Subcutaneous adipose tissue (tissue), 4 donors: ENCODE measurements around the gene TMEM33. TPM values are rescaled to one million over a fixed set of nuclear protein-coding genes. Genes with fewer than 3 reads are reported as not detected.

ENCODE experiments used
- total RNA-seq, 4 donors: library from RNA; depleted of rRNA; stranded (reverse); fragments of >200 nt; gene quantifications; one replicate each; pipeline ENCODE4 v1.1.0, GENCODE V29; 2016
- TF ChIP-seq, protein P1 (sequence below): fragments of 450-650 bp; IDR thresholded peaks from one replicate; pipeline ENCODE4 v1.5.1; 2016; ENCODE audit warnings: low read depth, mild to moderate bottlenecking, control low read depth, antibody characterized with exemption, moderate library complexity

The TMEM33 gene
- total RNA-seq, 4 donors from 2014 or later = 29.0 to 51.5 (median 39.3) TPM

DNA sequence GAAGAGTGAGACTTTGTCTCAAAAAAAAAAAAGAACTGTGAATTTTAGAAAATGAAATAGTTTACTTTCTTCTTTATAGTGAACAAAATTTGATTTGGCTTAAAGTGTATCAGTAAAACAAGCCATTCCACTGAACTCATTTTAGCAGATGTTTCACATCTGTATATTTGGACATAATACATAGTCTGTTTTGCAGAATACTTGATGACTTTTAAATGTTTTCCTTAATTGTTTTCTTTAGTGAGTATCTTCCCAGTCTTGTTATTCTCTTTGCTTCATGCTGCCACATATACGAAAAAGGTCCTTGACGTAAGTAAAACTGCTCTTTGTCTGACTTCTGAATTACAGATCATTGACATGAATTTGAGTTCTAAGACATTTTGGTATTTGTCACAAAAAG, 8.3 kb downstream of the TMEM33 start:
- TF ChIP-seq, protein P1, sequence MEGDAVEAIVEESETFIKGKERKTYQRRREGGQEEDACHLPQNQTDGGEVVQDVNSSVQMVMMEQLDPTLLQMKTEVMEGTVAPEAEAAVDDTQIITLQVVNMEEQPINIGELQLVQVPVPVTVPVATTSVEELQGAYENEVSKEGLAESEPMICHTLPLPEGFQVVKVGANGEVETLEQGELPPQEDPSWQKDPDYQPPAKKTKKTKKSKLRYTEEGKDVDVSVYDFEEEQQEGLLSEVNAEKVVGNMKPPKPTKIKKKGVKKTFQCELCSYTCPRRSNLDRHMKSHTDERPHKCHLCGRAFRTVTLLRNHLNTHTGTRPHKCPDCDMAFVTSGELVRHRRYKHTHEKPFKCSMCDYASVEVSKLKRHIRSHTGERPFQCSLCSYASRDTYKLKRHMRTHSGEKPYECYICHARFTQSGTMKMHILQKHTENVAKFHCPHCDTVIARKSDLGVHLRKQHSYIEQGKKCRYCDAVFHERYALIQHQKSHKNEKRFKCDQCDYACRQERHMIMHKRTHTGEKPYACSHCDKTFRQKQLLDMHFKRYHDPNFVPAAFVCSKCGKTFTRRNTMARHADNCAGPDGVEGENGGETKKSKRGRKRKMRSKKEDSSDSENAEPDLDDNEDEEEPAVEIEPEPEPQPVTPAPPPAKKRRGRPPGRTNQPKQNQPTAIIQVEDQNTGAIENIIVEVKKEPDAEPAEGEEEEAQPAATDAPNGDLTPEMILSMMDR = no peak

DNA sequence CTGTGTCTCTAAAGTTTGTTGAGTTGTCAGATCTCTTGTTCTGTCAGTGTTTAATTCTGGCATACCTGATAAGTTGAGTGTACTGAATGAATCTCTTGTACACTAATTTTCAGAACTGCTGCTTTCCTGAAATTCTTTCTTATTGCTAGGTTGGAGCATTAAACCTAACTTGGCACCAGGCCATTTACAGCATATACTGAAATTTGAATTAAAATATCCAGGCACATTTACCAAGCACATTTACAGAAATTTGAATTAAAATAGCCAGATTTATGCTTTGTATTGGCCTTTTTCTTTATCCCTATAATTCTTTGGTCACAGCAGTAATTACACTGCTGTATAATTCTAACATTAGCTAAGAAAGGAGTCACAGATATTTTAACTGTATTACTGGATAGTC, 8.9 kb downstream of the TMEM33 start:
- TF ChIP-seq, protein P1 = no peak

GRCh38 chr4:41949531-41949930, 14.3 kb downstream of the TMEM33 start:
- TF ChIP-seq, protein P1 = no peak

GRCh38 chr4:41957634-41958033, 22.4 kb downstream of the TMEM33 start:
- TF ChIP-seq, protein P1 = no peak

- TF ChIP-seq, protein P1 = no peak
Observed at GRCh38 chr4:41963105-41963504, 27.9 kb downstream of the TMEM33 start.

- TF ChIP-seq, protein P1 = no peak
Observed at GRCh38 chr4:41964401-41964800, 29.2 kb downstream of the TMEM33 start.

DNA sequence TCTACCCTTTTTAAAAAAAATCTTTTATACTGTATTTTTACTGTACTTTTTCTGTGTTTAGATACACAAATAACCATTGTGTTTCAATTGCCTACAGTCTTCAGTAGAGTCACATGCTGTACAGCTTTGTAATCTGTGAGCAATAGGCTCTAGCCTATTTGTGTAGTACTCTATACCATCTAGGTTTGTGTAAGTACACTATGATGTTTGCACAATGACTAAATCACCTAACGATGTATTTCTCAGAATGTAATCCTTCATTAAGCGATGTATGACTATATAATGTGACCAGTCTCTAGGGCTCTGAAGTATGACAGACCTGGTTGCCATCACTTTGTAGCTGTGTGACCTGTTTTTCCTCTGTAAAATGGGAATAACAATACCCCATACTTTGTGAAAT, 32.2 kb downstream of the TMEM33 start:
- TF ChIP-seq, protein P1 = no peak

GRCh38 chr4:41969671-41970070, 34.4 kb downstream of the TMEM33 start:
- TF ChIP-seq, protein P1 = no peak
